Measurements from ENCODE around the gene SAMM50. TPM values are rescaled to one million over a fixed set of nuclear protein-coding genes. Genes with fewer than 3 reads are reported as not detected.

Gene SAMM50
- total RNA-seq: 10 to 100 TPM; 23.2 to 36.0 (median 32.3) TPM

GRCh38 chr22:43955040-43955882 lies at the start of gene SAMM50:
TSS of gene SAMM50 (plus strand) at chr22:43955442. CDS start at chr22:43955578, 136 bp downstream.
- H3K4me3 ChIP-seq (ENCODE audit: low read depth, poor library complexity, severe bottlenecking): peak within 1 kb of the TSS; percentile 93
- TF ChIP-seq CTCF (IDR thresholded peaks at IDR 0.05) (no peak), POLR2A (IDR thresholded peaks at IDR 0.05) (no peak)
- 1% methylated on average over 65 to 72 of the region's 74 CpGs for WGBS, 2 donors
- intact Hi-C loops (cut with DNase I; ENCODE audit: low total_unique reads): no loop called here
- peak; percentile 92 to 98 for DNase-seq (ENCODE audit: low spot score in 2 of 2)

- no peak for DNase-seq (ENCODE audit: low spot score in 2 of 2)
- intact Hi-C loops (cut with DNase I; ENCODE audit: low total_unique reads): no loop called here
- no peak overlapping the region for H3K4me3 ChIP-seq (ENCODE audit: low read depth, poor library complexity, severe bottlenecking)
- WGBS, 2 donors: 48 to 55% methylated on average over 7 of the region's 7 CpGs
- TF ChIP-seq POLR2A (IDR thresholded peaks at IDR 0.05) (no peak), CTCF (IDR thresholded peaks at IDR 0.05) (no peak)
Measured at GRCh38 chr22:43905681-43906080, 49.6 kb upstream of the SAMM50 start.

- intact Hi-C loops (cut with DNase I; ENCODE audit: low total_unique reads): no loop called here
- H3K4me3 ChIP-seq (ENCODE audit: low read depth, poor library complexity, severe bottlenecking): no peak overlapping the region
- no peak for DNase-seq (ENCODE audit: low spot score in 2 of 2)
- WGBS, 2 donors: 84 to 90% methylated on average over 1 of the region's 1 CpG
- TF ChIP-seq POLR2A (IDR thresholded peaks at IDR 0.05) (no peak), CTCF (IDR thresholded peaks at IDR 0.05) (no peak)
Measured at GRCh38 chr22:43909708-43910107, 45.5 kb upstream of the SAMM50 start.

GRCh38 chr22:43910178-43910695 lies 45.0 kb upstream of the SAMM50 start:
- intact Hi-C loops (cut with DNase I; ENCODE audit: low total_unique reads): no loop called here
- no peak for DNase-seq (ENCODE audit: low spot score in 2 of 2)
- H3K4me3 ChIP-seq (ENCODE audit: low read depth, poor library complexity, severe bottlenecking): no peak overlapping the region
- 57 to 67% methylated on average over 6 of the region's 6 CpGs for WGBS, 2 donors
- no peak for TF ChIP-seq POLR2A (IDR thresholded peaks at IDR 0.05)
- no peak for TF ChIP-seq CTCF (IDR thresholded peaks at IDR 0.05)

GRCh38 chr22:43911351-43911750 lies 43.9 kb upstream of the SAMM50 start:
- 19 to 21% methylated on average over 4 of the region's 4 CpGs for WGBS, 2 donors
- intact Hi-C loops (cut with DNase I; ENCODE audit: low total_unique reads): no loop called here
- no peak for DNase-seq (ENCODE audit: low spot score in 2 of 2)
- TF ChIP-seq POLR2A (IDR thresholded peaks at IDR 0.05) (no peak), CTCF (IDR thresholded peaks at IDR 0.05) (no peak)
- no peak overlapping the region for H3K4me3 ChIP-seq (ENCODE audit: low read depth, poor library complexity, severe bottlenecking)

Data from lower leg skin (tissue), 4 donors.